Measurements from ENCODE around the gene EIF2A. TPM values are rescaled to one million over a fixed set of nuclear protein-coding genes. Genes with fewer than 3 reads are reported as not detected.

EIF2A gene
- total RNA-seq, 1 experiment from 2014 or later: 167 TPM

GRCh38 chr3:150515210-150515609 lies 31.4 kb upstream of the EIF2A start:
- H3K4me3 Mint-ChIP-seq (ENCODE audit: low read depth, unreplicated experiment): no peak overlapping the region
- no peaks in the 10 kb centered on the region for H3K4me1 Mint-ChIP-seq (ENCODE audit: low read depth, unreplicated experiment)
- no peaks in the 10 kb centered on the region for H3K27me3 Mint-ChIP-seq (ENCODE audit: unreplicated experiment)
- H3K36me3 Mint-ChIP-seq (ENCODE audit: insufficient read depth, unreplicated experiment): no peaks in the 10 kb centered on the region
- CTCF ChIA-PET: interaction anchor here (0.7 kb wide), 1 partner anchor 12 kb away, joined by 4 read pairs; no protein-coding TSS in a partner anchor
- DNase-seq: no peak
- H3K27ac Mint-ChIP-seq (ENCODE audit: unreplicated experiment): peak overlapping the region; percentile 3
- intact Hi-C loops (cut with micrococcal nuclease; ENCODE audit: unreplicated experiment): no loop called here
- no TSS peak for BruUV-seq (replicated peaks)
- TF ChIP-seq, protein P1, sequence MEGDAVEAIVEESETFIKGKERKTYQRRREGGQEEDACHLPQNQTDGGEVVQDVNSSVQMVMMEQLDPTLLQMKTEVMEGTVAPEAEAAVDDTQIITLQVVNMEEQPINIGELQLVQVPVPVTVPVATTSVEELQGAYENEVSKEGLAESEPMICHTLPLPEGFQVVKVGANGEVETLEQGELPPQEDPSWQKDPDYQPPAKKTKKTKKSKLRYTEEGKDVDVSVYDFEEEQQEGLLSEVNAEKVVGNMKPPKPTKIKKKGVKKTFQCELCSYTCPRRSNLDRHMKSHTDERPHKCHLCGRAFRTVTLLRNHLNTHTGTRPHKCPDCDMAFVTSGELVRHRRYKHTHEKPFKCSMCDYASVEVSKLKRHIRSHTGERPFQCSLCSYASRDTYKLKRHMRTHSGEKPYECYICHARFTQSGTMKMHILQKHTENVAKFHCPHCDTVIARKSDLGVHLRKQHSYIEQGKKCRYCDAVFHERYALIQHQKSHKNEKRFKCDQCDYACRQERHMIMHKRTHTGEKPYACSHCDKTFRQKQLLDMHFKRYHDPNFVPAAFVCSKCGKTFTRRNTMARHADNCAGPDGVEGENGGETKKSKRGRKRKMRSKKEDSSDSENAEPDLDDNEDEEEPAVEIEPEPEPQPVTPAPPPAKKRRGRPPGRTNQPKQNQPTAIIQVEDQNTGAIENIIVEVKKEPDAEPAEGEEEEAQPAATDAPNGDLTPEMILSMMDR (IDR thresholded peaks at IDR 0.05; ENCODE audit: unreplicated experiment): no peak
- H3K9me3 Mint-ChIP-seq (ENCODE audit: low read depth, unreplicated experiment): no peaks in the 10 kb centered on the region

GRCh38 chr3:150519026-150519425 lies 27.6 kb upstream of the EIF2A start:
- H3K9me3 Mint-ChIP-seq (ENCODE audit: low read depth, unreplicated experiment): no peaks in the 10 kb centered on the region
- H3K4me3 Mint-ChIP-seq (ENCODE audit: low read depth, unreplicated experiment): no peak overlapping the region
- intact Hi-C loops (cut with micrococcal nuclease; ENCODE audit: unreplicated experiment): no loop called here
- TF ChIP-seq, protein P1 (IDR thresholded peaks at IDR 0.05; ENCODE audit: unreplicated experiment): no peak
- H3K27ac Mint-ChIP-seq (ENCODE audit: unreplicated experiment): no peak overlapping the region
- BruUV-seq (replicated peaks): no TSS peak
- no peaks in the 10 kb centered on the region for H3K36me3 Mint-ChIP-seq (ENCODE audit: insufficient read depth, unreplicated experiment)
- CTCF ChIA-PET: no interaction called here
- H3K4me1 Mint-ChIP-seq (ENCODE audit: low read depth, unreplicated experiment): no peaks in the 10 kb centered on the region
- DNase-seq: no peak
- H3K27me3 Mint-ChIP-seq (ENCODE audit: unreplicated experiment): no peaks in the 10 kb centered on the region

DNA sequence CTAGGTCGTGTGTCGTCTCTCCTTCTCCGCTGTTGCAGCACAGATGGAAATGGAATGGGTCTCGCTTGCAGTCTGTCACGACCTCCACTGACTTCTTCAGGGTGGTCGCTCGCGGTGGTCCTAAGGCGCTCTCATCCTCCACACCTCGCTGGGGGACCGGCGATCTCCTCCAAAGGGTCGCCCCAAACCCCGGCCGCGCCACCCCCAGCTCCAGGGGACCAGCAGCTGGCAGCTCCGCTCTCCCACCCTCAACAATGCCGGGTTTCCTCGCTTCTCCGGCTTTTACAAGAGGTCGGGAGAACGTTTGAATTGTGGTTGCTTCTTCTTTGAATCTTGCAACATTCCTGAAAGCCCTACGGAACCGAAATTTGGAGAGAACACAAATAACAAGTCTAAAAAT lies 26.2 kb upstream of the EIF2A start:
- intact Hi-C loops (cut with micrococcal nuclease; ENCODE audit: unreplicated experiment): no loop called here
- Mint-ChIP-seq H3K27ac (ENCODE audit: unreplicated experiment) (no peak overlapping the region), H3K9me3 (ENCODE audit: low read depth, unreplicated experiment) (no peaks in the 10 kb centered on the region), H3K36me3 (ENCODE audit: insufficient read depth, unreplicated experiment) (no peaks in the 10 kb centered on the region), H3K4me1 (ENCODE audit: low read depth, unreplicated experiment) (no peaks in the 10 kb centered on the region), H3K27me3 (ENCODE audit: unreplicated experiment) (no peaks in the 10 kb centered on the region), H3K4me3 (ENCODE audit: low read depth, unreplicated experiment) (no peak overlapping the region)
- BruUV-seq (replicated peaks): no TSS peak
- no peak for DNase-seq
- TF ChIP-seq, protein P1 (IDR thresholded peaks at IDR 0.05; ENCODE audit: unreplicated experiment): no peak
- CTCF ChIA-PET: no interaction called here

- no TSS peak for BruUV-seq (replicated peaks)
- intact Hi-C loops (cut with micrococcal nuclease; ENCODE audit: unreplicated experiment): no loop called here
- Mint-ChIP-seq H3K27me3 (ENCODE audit: unreplicated experiment) (no peaks in the 10 kb centered on the region), H3K4me3 (ENCODE audit: low read depth, unreplicated experiment) (no peak overlapping the region), H3K4me1 (ENCODE audit: low read depth, unreplicated experiment) (no peaks in the 10 kb centered on the region), H3K36me3 (ENCODE audit: insufficient read depth, unreplicated experiment) (no peaks in the 10 kb centered on the region), H3K9me3 (ENCODE audit: low read depth, unreplicated experiment) (no peaks in the 10 kb centered on the region), H3K27ac (ENCODE audit: unreplicated experiment) (no peak overlapping the region)
- no peak for DNase-seq
- CTCF ChIA-PET: no interaction called here
- TF ChIP-seq, protein P1 (IDR thresholded peaks at IDR 0.05; ENCODE audit: unreplicated experiment): no peak
Measured at GRCh38 chr3:150521463-150521862, 25.1 kb upstream of the EIF2A start.

Measured in Calu3 (cell line).